ENCODE data around the gene CORIN.

DNA sequence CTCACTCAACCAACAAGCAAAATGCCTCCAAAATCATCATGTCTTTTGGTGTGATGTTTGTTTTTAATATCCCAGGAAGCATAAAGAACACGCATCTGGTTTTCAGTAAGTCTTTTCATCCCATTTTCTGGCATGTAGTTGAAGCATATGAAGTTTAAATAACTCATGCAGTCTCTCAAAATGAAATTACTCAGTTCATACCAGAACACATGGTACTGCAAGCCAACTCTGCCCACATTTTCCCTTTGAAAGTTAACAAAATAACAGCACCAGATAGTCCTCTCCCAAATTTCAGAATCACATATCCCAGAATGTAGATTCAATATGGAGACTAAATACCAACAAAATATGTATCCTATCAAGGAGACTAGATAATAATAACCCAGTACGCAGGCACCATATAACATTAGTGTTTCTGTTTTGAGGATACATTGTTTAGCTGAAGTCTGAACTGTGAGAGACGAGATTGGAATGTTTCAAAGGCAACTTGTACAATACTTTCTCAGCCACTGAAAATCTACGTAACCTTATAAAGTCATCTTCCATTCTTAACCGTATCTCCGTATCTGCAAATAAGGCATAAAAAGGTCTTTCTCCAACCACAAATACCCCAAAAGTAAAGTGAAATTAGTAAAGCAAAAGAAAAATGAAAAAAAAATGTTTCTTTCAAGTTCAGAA is 23.1 kb downstream of the CORIN start:
- TF ChIP-seq, protein P1, sequence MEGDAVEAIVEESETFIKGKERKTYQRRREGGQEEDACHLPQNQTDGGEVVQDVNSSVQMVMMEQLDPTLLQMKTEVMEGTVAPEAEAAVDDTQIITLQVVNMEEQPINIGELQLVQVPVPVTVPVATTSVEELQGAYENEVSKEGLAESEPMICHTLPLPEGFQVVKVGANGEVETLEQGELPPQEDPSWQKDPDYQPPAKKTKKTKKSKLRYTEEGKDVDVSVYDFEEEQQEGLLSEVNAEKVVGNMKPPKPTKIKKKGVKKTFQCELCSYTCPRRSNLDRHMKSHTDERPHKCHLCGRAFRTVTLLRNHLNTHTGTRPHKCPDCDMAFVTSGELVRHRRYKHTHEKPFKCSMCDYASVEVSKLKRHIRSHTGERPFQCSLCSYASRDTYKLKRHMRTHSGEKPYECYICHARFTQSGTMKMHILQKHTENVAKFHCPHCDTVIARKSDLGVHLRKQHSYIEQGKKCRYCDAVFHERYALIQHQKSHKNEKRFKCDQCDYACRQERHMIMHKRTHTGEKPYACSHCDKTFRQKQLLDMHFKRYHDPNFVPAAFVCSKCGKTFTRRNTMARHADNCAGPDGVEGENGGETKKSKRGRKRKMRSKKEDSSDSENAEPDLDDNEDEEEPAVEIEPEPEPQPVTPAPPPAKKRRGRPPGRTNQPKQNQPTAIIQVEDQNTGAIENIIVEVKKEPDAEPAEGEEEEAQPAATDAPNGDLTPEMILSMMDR (IDR thresholded peaks at IDR 0.05) = no peak
- TF ChIP-seq FOXM1 (IDR thresholded peaks at IDR 0.05; ENCODE audit: low read depth) (no peak), RXRA (IDR thresholded peaks at IDR 0.05; ENCODE audit: borderline replicate concordance, low read depth) (no peak), RCOR1 (IDR thresholded peaks at IDR 0.05; ENCODE audit: low read length) (no peak), GABPA (IDR thresholded peaks at IDR 0.05; ENCODE audit: low read depth) (no peak)

Measured in SK-N-SH (cell line).